Melanocyte of skin (primary cell): ENCODE measurements around the gene RAB6C. TPM values are rescaled to one million over a fixed set of nuclear protein-coding genes. Genes with fewer than 3 reads are reported as not detected.

Experiments
- total RNA-seq, 2 donors: library from RNA; depleted of rRNA; stranded (reverse); fragments of >200 nt; gene quantifications; 2 replicates each; pipeline ENCODE4 v1.2.3, GENCODE V29; 2012

Gene RAB6C
- total RNA-seq = under 1 TPM in 1 of 2 donors, not detected in 1; under 0.01 TPM

DNA sequence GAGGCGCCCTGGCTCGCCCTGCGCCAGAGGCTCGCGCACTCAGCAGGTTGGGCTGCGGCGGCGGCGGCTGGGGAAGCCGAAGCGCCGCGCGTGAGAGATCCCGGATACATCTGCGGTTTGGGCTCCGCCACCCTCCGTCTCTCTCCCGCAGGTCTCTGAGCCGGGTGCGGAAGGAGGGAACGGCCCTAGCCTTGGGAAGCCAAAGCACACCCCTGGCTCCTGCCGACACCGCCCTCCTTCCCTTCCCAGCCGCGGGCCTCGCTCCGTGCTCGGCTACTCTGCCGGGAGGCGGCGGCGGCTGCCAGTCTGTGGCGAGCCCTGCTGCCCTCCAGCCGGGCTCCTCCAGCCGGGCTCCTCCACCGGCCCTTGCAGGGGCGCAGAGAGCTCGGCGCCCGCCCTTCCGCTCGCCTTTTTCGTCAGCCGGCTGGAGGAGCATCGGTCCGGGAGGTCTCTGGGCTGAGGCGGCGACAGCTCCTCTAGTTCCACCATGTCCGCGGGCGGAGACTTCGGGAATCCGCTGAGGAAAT is at the start of gene RAB6C:
RAB6C (plus strand) TSS at position 38 of the 527 bp plus-strand sequence; CDS start at position 488, 450 bp downstream.

Other genes with a start within 250 kb of the RAB6C start
- not detected for gene POTEF, start 149.6 kb downstream of the RAB6C start, total RNA-seq
- 1 to 10 TPM; 1.7 to 4.1 TPM for gene CCDC74B, start 165.4 kb downstream of the RAB6C start, total RNA-seq
- 10 to 100 TPM; 24.1 to 39.0 TPM for gene SMPD4, start 201.9 kb downstream of the RAB6C start, total RNA-seq
- 100 to 1,000 TPM in 1 of 2 donors, 10 to 100 TPM in 1; 76.4 to 142 TPM for gene MZT2B, start 202.6 kb downstream of the RAB6C start, total RNA-seq
- gene TUBA3E, start 218.8 kb downstream of the RAB6C start, total RNA-seq = not detected